NCI-H345 (cell line): Measurements from ENCODE around the gene CTRB1.

ENCODE experiments used
- DNase-seq: peaks from one replicate; lab custom pipeline; 2025; lab: John Stamatoyannopoulos, UW

The CTRB1 gene

GRCh38 chr16:75218256-75219076 is at the start of gene CTRB1:
CTRB1 (plus strand) TSS chr16:75218988; CDS start chr16:75219008, 20 bp downstream.
- DNase-seq: no peak

- no peak for DNase-seq
These were observed 48.8 kb upstream of the CTRB1 start for GRCh38 chr16:75169899-75170405.

- no peak for DNase-seq
These were observed 46.2 kb upstream of the CTRB1 start for GRCh38 chr16:75172578-75172977.

- no peak for DNase-seq
These were observed 43.7 kb upstream of the CTRB1 start for GRCh38 chr16:75175074-75175473.

- DNase-seq: no peak
These were observed 41.9 kb upstream of the CTRB1 start for GRCh38 chr16:75176926-75177325.

- no peak for DNase-seq
These were observed 39.6 kb upstream of the CTRB1 start for GRCh38 chr16:75179208-75179607.

- no peak for DNase-seq
These were observed 37.2 kb upstream of the CTRB1 start for GRCh38 chr16:75181630-75182029.

- no peak for DNase-seq
These were observed 29.8 kb upstream of the CTRB1 start for GRCh38 chr16:75188832-75189477.

GRCh38 chr16:75189638-75190245 is 29.0 kb upstream of the CTRB1 start:
- DNase-seq: no peak

GRCh38 chr16:75192606-75193264 is 26.1 kb upstream of the CTRB1 start:
- DNase-seq: no peak

- no peak for DNase-seq
These were observed 25.5 kb upstream of the CTRB1 start for GRCh38 chr16:75193265-75193650.

- DNase-seq: no peak
These were observed 24.9 kb upstream of the CTRB1 start for GRCh38 chr16:75193730-75194444.

- DNase-seq: no peak
These were observed 22.7 kb upstream of the CTRB1 start for GRCh38 chr16:75195811-75196790.

GRCh38 chr16:75196836-75197235 is 22.0 kb upstream of the CTRB1 start:
- no peak for DNase-seq

GRCh38 chr16:75197522-75198134 is 21.2 kb upstream of the CTRB1 start:
- no peak for DNase-seq

GRCh38 chr16:75198135-75198600 is 20.6 kb upstream of the CTRB1 start:
- DNase-seq: no peak

- no peak for DNase-seq
These were observed 16.7 kb upstream of the CTRB1 start for GRCh38 chr16:75202069-75202590.

GRCh38 chr16:75203096-75203495 is 15.7 kb upstream of the CTRB1 start:
- DNase-seq: no peak

- DNase-seq: no peak
These were observed 14.9 kb upstream of the CTRB1 start for GRCh38 chr16:75203667-75204409.
